NCI-H1436 treated with DMSO at 0.1 percent for 48 hours (cell line): ENCODE data around the gene TLNRD1.
"Not testable (repeated sequence)": the region's sequence is repeated elsewhere in the genome, so short reads cannot be mapped to it uniquely, and the experiment has no call there.

Experiments used
- DNase-seq: peaks from one replicate; lab custom pipeline; 2025; lab: John Stamatoyannopoulos, UW

Gene TLNRD1

DNA sequence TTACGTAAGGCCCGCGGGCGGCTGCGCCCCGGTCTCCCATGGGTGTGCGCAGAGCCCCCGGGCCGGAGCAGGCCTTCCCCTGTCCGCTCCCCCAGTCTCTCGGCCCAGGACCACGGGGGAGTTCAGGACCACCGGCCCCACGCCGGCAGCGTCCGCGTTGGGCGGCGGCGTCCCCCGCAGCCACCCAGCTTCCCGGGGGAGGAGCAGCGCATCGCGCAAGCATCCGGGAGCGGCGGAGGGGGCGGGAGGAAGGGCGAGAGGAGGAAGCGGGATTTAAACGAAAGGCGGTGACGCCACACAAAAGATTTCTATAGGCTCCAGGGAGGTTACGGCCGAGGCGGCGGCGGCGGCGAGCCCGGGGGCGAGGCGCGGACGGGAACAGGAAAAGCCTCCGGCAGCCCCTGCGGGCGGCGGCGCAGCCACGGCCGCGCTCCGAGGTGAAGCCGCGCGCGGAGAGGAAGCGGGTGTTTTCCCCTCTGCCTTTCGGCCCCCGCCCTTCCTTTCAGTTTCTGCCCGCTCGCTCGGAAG is at the start of gene TLNRD1:
Gene TLNRD1 (plus strand): TSS at position 300 of the 528 bp plus-strand sequence. CDS start 1,349 bp downstream, outside the sequence.
- peak; percentile 50 for DNase-seq

DNA sequence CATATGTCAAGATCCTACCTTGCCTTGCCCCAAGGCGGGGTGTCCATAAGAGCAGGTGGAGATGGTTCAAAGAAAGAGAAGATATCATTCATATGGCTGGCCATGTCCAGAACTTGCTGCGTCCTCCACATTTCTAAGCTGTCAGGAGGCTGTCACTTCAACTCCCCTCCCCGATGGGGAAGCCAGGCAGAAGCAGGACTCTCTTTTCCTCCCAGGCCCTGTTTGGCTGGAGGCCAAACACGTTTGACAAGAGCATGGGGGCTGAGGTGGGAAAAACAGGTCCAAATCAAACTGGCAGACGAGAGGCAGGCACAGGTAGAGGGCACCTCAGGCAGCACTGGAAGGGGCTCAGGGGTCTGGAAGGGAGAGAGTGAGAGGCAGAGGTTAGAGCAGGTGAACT is 48.8 kb upstream of the TLNRD1 start:
- no peak for DNase-seq

DNA sequence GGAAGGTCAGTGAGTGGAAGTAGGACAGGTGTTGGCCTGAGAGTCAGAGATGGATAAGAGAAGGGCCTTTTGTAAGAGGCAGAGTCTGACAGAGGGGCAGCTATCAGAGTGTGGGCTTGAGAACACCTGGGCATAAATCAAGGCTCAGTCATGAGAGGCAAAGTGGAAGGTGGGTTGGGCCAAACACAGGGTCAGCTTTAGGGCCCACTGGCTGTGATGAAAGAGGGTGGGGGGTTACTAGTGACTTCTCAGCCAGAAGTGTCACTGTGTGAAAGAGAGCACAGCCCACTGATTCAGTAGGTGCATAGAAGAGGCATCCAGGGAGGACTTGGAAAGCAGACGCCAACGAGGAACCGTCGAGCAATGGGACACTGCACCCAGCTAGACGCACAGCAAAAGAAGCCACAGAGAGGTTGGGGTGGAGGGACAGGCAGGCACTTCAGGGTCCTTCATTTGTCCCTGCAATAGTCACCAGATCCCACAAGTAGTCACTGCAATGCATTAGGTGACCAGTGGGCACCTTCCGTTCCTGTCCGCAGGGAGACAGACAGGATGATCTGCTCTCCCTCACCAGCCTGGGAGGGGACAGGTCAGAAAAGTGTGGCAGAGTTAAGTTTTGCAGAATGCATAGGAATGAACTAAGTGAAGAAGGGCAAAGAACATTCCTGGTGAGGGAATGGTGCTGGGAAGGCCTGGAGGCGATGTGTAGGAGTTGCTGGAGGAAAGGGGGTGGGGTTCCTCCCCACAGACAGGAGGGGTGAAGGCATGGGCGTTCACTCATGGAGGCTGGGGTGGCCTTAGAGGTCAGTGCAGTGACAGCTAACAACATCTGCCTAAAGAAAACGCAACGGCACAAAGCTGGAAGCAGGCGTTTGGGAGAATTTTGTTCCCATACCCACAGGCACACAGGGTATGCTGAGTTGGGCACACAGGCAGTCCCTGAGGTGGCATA is 47.4 kb upstream of the TLNRD1 start:
- no peak for DNase-seq

DNA sequence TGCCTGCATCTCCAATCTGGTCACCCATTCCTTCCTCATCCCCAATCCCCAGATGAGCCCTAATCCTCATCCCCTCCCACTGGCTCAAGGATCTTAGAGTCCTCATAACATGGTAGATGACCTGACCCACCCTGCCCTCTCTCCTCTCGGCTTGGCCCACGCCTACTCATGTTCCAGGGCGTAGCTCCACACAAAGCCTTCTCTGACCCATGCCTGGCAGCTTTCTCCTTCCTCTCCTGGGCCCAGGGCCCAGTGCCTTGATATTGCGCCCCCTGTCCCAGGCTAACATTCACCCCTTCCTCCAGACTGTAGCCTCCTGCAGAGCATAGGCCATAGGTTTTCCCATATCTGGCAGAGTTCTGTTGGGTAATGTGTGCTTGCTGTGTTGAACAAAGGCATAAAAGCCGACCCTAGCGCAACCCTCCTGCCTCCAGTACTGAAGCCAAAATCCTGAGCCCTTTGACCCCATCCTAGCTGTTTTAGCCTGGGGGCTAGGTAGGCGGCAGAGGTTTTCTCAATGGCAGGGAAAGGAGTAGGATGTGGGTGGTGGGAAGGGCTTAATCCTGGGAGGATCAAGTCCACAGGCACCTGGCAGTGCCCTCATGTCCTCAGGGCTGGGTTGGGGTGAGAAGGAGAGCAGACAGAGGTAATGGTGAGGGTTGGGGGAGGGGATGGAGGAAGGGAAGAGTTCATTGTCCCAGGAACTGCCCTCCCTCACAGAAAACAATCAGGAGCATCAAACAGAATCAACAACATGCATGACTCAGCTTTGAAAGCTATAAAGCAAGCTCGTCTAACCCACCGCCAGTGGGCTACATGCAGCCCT is 46.6 kb upstream of the TLNRD1 start:
- DNase-seq = no peak

DNA sequence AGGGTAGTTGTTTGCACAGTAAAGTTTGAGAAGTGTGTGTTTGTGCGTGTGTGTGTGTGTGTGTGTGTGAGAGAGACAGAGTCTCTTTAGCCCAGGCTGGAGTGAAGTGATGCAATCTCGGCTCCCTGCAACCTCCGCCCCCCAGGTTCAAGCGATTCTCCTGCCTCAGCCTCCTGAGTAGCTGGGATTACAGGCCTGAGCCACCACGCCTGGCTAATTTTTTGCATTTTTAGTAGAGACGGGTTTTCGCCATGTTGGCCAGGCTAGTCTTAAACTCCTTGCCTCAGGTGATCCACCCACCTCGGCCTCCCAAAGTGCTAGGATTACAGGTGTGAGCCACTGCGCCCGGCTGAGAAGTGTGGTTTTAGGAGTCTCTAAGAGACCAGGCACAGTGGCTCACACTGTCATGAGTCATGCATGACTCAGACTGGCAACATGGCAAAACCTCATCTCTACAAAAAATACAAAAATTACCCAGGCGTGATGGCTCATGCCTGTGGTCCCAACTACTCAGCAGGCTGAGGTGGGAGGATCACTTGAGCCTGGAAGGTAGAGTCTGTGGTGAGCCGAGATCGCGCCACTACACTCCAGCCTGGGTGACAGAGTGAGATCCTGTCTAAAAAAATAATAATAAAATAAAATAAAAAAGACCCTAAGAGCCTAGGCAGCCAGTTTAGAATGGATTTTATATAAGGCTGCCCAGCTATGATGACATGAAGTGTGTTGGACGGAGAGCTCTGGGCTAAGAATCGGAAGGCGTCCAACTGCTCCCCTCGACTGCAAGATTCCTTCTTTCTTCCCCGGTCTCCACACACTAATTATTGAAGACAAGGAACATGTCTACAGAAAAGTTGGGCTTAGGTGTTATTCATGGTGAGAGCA is 44.9 kb upstream of the TLNRD1 start:
- DNase-seq = not testable (repeated sequence)

DNA sequence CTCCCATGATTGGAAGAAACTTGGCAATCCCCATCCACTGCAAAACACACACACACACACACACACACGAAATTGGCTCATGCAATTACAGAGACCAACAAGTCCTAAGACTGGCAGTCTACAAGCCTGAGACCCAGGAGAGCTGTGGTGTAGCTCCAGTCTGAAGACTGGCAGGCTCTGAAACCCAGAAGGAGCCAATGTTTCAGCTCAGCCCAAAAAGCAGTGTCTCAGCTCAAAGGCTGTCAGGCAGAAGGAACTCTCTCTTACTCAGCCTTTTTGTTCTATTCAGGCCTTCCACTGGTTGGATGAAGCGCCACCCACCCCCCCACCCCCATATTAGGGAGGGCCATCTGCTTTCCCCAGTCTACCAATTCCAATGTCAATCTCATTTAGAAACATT is 43.2 kb upstream of the TLNRD1 start:
- DNase-seq = no peak

DNA sequence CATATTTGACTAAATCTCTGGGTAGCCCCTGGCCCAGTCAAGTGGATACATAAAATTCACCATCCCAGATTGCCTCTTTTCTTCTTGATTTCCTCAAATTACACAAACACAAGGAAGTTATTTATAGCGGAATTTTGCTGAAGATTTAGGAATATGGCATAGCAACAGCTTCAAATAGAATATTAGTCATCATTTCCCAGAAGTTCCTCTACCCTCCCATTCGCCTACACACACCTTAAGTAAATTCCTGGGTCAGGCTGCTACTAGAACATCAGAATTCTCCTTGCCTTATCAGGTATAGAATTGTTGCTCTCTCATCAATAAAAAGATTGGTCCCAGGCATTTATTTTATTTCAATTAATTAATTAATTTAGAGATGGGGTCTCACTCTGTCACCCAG is 42.7 kb upstream of the TLNRD1 start:
- DNase-seq = no peak

DNA sequence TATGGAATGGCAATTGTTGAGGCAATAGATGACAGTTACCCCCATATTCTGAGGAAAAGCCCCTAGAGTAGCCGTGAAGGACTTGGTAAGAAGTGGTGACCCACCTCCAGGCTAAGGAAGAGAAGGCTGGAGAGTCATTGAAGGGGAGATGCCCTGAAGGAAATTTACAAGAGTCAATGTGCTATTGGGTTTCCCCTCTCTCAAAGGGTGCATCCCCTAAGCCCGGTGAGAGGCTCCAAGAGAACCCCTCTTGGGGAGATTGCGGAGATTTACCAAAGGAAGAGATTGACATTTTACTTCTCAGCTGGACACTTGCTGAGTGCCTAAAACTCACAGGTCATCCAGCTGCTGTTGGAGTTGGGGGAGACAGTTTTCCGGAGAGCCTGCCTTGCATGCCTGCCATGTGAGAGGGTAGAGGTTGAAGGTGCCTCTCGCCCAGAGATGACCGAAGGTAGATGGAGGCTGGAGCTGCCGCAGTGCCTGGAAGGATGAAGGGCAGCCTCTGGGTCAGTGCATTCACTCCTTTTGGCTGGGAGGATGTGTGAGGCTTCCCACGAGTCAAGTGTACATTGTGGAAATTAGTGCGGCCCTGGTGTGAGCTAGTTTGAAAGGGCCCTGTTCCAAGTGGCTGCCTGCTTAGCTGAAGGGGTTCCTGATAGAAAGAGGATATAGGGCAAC is 41.8 kb upstream of the TLNRD1 start:
- no peak for DNase-seq

DNA sequence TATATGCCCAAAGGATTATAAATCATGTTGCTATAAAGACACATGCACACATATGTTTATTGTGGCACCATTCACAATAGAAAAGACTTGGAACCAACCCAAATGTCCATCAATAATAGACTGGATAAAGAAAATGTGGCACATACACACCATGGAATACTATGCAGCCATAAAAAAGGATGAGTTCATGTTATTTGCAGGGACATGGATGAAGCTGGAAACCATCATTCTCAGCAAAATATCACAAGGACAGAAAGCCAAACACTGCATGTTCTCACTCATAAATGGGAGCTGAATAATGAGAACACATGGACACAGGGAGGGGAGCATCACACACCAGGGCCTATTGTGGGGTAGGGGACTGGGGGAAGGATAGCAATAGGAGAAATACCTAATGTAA is 35.3 kb upstream of the TLNRD1 start:
- DNase-seq = not testable (repeated sequence)

DNA sequence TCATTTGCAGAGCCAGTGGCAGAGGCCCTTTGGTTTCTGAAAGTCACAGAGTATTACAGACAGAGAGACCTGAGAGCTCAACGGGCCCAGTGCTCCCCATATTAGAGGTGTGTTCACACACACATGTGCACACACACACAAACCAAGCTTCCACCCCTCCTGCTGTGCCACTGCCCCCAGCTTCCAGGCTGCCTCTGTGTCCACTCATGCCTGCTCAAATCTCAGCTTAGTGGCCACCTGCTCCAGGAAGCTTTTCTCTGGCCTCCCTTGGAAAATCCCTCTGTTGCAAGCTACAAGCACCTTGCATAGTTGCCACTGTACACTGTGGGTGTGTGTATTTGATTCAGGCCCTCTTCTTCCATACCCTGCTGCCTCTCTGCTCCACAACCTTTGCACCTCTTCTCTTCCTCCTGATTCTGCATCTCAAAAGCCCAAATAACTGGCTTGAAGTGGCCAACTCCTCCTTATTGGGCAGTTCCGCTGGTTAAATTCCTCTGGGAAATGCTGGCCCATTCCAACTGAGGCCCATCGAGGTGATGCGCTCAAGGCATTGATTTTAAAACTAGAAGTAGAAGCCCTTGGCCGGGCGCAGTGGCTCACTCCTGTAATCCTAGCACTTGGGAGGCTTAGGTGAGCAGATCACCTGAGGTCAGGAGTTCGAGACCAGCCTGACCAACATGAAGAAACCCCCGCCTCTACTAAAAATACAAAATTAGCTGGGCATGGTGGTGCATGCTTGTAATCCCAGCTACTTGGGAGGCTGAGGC is 34.1 kb upstream of the TLNRD1 start:
- DNase-seq = no peak

DNA sequence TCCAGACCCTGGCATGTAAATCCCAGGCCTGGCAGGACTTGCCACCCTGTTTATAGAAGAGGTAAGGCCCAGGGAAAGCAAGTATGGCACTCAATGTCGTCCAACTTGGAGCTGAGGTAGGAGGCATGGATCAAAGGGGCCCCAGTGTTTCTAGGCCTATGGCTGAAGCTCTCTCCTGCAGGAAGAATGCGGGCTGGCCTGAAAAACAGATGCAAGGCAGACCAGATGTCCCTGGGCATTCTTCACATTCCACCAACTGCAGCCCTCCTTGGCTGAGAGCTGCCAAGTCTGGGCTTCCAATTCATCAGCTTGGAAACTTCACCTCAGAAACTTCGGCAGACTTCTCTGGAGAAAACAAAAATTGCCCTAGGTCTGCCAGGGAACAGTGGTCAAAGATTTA is 33.3 kb upstream of the TLNRD1 start:
- DNase-seq = no peak

DNA sequence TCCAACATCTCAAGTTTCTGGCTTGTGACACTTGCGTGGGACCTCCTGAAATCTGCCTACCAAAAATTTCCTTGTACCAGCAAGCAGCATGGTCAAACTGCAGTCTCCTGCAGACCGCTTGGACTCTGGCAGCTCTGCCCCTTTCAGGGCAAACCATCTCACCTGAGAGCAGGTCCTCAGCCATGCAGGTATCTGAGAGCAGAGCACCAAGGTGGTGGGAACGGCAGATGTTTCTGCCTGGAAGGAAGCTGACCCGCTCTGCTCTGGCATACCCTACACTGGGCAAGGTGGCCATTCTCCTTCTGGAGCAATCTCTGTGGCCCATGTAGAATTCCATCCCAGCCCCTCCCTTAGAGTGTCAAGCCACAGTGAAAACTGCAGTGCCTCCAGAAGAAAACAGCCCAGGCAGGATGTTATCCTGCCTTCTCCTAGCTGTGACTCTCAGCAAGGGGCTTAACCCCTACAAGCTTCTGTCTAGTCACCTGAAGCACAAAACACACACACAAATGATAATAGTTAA is 32.7 kb upstream of the TLNRD1 start:
- DNase-seq = no peak

DNA sequence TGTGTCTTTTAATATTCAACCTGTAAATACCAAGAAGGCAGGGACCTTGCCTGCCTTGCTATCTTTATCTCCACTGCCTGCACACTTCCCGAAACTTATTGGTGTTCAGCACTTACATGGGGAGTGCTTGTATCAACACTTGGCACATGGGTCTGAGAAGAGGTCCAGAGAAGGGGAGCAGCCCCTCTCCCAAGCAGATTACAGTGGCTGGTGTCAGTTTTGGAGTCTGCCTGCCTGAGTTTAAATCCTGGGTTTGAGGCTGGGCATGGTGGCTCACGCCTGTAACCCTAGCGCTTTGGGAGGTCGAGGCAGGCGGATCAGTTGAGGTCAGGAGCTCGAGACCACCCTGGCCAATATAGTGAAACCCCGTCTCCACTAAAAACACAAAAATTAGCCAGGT is 31.4 kb upstream of the TLNRD1 start:
- DNase-seq = no peak

DNA sequence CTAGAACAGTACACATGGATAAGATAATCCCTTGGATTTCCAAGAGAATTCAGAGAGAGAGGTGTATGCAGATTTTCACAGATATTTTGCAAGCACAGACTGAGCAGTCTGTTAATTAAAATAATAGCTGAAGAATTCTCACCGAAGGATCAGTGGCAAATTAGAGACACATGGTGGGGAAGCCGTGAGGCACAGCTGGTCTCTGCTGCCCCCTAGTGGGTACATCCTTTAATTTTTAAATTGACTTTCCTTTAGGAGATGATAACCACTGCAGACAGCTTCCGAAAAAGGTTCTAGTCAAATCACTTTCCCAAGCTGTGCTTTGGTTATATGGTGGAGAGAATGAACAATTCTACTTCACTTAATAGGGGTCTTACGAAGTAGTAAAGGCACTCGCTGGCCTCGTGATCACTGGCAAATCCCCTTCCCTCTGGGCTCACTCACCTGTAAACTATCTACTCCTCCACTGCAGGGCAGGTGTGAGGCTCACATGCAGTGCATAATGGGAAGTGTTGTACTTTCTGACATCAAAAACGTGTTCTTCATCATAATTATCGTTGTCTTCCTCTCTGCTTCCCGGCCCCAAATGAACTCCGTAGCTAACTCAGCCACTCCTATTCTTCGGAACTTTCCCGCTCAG is 30.6 kb upstream of the TLNRD1 start:
- DNase-seq = no peak

DNA sequence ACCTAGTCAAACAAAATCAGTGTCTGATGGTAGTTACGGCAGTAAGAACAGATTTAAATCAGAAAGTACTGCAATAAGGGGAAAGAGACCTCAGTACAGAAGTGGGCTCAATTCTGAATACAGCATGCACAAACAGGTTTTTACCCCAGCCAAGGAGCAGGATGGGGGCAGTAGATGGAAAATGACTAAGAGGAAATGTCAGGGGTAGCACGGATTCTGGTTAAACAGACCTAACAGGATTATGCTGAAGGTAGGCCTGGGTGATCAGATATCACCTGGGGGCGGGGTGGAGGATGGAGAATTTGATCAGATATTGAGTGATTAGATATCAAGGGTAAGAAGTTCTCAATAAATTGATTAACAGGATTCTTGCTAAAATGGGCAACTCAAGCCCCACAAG is 30.1 kb upstream of the TLNRD1 start:
- DNase-seq = no peak

DNA sequence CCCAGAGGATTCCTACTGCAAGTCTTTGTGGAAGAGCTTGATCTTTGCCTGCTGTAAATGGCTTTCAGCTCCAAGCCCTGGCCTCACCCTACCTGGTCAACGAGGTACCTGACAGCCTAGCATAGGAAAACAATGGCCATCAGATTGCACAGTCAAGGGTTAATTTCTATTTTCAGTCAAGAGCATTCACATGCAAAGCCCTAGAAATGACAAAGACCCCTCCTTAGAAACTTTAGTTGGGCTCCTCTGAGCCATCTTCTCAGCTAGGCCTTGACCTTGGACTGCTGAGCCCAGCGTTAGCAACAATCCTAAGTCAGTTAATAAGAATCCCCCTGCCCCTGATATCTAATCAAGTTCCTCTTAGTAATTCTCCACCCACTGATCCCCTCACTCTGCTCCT is 29.6 kb upstream of the TLNRD1 start:
- DNase-seq = no peak

DNA sequence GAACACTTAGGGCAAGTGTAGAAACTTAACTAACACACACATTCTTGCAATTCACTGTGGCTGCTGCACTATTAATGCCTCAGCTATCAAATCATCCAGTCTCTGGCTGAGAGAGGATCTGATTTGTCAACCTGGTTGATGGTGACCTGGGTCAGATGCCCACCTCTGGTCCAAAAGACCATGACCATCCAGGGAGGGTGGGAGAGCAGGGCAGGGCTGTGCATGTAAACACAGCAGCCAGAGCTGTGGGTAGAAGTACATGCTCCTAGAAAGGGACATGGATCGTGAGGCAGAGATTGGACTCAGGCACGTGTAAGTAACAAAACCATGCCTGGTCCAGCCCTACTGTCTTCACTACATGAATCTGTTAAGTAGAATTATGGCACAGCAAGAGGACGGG is 28.4 kb upstream of the TLNRD1 start:
- no peak for DNase-seq

DNA sequence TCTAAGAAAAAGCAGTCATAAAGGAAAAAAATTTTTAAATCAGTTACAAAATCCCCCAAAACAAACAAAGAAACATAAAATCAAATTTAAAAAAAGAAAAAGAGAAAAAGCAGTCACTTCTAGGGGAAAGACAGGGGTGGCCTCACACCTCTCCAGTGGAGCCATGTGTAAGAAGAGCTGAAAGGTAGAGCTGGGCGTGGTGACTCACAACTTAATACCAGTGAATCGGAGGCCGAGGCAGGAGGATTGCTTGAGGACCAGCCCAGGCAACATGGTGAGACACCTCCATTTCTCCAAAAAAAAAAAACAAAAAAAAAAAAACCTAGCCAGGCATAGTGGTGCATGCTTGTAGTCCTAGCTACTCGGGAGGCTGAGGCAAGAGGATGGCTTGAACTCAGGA is 25.8 kb upstream of the TLNRD1 start:
- DNase-seq = no peak

DNA sequence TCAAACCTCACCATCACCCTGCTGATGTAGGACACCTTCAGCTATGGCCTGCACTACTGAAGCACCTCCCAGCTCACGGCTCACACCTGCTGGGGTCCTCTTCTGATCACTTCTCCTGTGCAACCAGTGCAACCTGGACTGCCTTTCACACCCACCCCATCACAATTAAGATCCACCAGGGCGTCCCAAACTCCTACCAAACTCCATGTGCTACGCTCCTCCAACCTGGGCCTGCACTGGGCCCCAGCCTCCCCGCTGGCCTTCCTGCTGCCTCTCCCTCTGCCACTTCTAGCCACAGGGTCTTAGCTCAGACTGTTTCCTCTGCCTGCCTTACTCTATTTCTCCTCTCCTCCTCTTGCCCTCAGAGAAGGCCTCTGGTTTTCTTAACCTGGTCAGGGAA is 23.9 kb upstream of the TLNRD1 start:
- no peak for DNase-seq

DNA sequence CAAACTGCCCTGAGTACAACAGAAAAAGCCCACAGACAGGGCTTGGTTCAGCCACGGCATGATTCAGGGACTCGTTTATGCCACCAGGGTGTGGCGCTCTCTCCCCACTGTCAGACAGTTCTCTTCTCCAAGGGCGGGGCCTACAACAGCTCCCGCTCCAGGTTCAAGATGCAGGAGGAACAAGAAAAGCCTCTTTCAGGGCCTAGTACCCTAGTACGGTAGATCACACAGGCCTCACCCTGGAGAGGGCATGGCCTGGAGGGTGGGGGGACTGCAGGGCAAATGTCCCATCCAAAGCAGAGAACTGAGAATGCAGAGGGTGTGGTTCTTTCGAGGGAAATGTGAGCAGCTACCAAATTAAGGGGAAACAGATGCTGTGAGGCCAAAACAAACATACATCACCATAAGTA is 23.1 kb upstream of the TLNRD1 start:
- DNase-seq = no peak
